Measurements from ENCODE around the gene CNDP2. TPM values are rescaled to one million over a fixed set of nuclear protein-coding genes. Genes with fewer than 3 reads are reported as not detected.

CNDP2 gene
- total RNA-seq, 1 experiment from 2014 or later, result 75.3 TPM

DNA sequence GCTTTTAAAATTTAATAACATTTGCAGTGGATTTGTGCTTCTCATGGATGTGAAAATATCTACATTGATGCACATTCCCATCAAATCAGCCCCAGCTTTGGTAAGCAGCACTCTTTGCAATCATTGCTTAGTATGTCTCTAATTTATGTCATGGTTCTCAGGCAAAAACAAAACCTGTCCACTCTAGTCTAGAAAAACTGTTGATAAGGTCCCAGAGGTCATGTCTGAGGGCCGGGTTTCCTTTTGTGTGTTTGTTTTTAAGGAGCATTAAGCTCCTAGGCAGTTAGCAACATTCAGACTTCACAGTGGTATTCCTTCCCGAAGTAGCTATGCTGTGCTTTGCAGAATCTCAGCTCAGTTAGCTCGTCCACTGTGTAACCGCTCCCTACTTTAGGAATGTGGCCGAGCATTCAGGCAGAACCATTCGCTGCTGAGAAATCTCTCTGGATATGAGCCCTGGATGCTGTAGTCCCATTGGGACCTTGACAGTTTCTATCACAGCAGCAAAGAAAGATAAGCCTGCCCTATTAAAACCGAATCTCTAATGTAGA is 43.1 kb upstream of the CNDP2 start:
- POLR2A ChIA-PET (ENCODE audit: low non-redundant PET), result no interaction called here
- BruUV-seq (replicated peaks), result no TSS peak
- H3K27me3 ChIP-seq (replicated peaks; ENCODE audit: insufficient read depth, low read depth, low read length, poor library complexity), result peaks cover 57% of the 10 kb centered on the region
- H3K4me3 ChIP-seq (ENCODE audit: low read depth, low read length, poor library complexity, severe bottlenecking), result no peak overlapping the region
- H3K4me1 ChIP-seq (ENCODE audit: insufficient read depth, low read length, poor library complexity, severe bottlenecking), result no peaks in the 10 kb centered on the region
- H3K9me3 ChIP-seq (ENCODE audit: low read depth, low read length, poor library complexity, severe bottlenecking), result no peaks in the 10 kb centered on the region
- intact Hi-C loops (cut with micrococcal nuclease; ENCODE audit: unreplicated experiment), result no loop called here
- DNase-seq (ENCODE audit: low spot score), result no peak
- H3K27ac ChIP-seq (ENCODE audit: low read depth, low read length, poor library complexity, severe bottlenecking), result no peak overlapping the region
- CTCF ChIA-PET, result no interaction called here
- no peaks in the 10 kb centered on the region for H3K36me3 ChIP-seq (ENCODE audit: insufficient read depth, low read length, poor library complexity, severe bottlenecking)
- TF ChIP-seq CTCF (conservative IDR thresholded peaks at IDR 0.05; ENCODE audit: low read depth, low read length) (no peak), EZH2 (IDR thresholded peaks at IDR 0.05; ENCODE audit: borderline replicate concordance, low read depth, low read length, poor library complexity, severe bottlenecking) (no peak)

DNA sequence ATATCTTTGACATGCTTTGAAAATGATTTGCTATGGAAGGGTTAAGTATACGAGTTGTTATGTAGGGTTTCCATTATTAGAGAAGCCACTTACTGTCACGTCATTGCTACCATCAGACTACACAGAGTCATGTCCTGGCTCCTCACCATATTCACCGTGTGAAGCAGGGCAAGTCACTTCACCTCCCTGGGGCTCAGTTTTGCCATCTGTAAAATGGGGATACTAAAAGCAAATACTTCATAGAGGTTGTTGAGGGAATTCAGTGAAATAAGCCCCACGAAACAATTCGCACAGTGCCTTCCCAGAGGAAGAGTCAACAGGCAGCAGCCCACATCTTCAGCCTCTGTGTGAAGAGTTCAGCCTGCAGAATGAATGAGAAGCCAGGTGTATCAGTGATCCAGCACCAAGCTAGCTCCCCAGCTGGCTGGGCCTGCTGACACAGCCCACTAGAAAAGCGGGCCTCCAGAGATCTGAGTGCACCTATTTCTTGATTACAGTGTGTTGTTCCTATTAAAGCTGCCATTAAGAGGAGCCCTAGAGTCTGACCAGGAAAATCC is 42.4 kb upstream of the CNDP2 start:
- intact Hi-C loops (cut with micrococcal nuclease; ENCODE audit: unreplicated experiment), result no loop called here
- no peaks in the 10 kb centered on the region for H3K36me3 ChIP-seq (ENCODE audit: insufficient read depth, low read length, poor library complexity, severe bottlenecking)
- no peak overlapping the region for H3K27ac ChIP-seq (ENCODE audit: low read depth, low read length, poor library complexity, severe bottlenecking)
- TF ChIP-seq CTCF (conservative IDR thresholded peaks at IDR 0.05; ENCODE audit: low read depth, low read length) (no peak), EZH2 (IDR thresholded peaks at IDR 0.05; ENCODE audit: borderline replicate concordance, low read depth, low read length, poor library complexity, severe bottlenecking) (no peak)
- H3K4me1 ChIP-seq (ENCODE audit: insufficient read depth, low read length, poor library complexity, severe bottlenecking), result no peaks in the 10 kb centered on the region
- H3K27me3 ChIP-seq (replicated peaks; ENCODE audit: insufficient read depth, low read depth, low read length, poor library complexity), result peaks cover 64% of the 10 kb centered on the region
- ChIA-PET POLR2A (ENCODE audit: low non-redundant PET) (no interaction called here), CTCF (no interaction called here)
- H3K4me3 ChIP-seq (ENCODE audit: low read depth, low read length, poor library complexity, severe bottlenecking), result no peak overlapping the region
- DNase-seq (ENCODE audit: low spot score), result no peak
- BruUV-seq (replicated peaks), result no TSS peak
- no peaks in the 10 kb centered on the region for H3K9me3 ChIP-seq (ENCODE audit: low read depth, low read length, poor library complexity, severe bottlenecking)

GRCh38 chr18:74454279-74454751 is 41.8 kb upstream of the CNDP2 start:
- Histone ChIP-seq H3K27me3 (replicated peaks; ENCODE audit: insufficient read depth, low read depth, low read length, poor library complexity) (peaks cover 70% of the 10 kb centered on the region), H3K36me3 (ENCODE audit: insufficient read depth, low read length, poor library complexity, severe bottlenecking) (no peaks in the 10 kb centered on the region), H3K4me3 (ENCODE audit: low read depth, low read length, poor library complexity, severe bottlenecking) (no peak overlapping the region), H3K4me1 (ENCODE audit: insufficient read depth, low read length, poor library complexity, severe bottlenecking) (no peaks in the 10 kb centered on the region), H3K27ac (ENCODE audit: low read depth, low read length, poor library complexity, severe bottlenecking) (no peak overlapping the region), H3K9me3 (ENCODE audit: low read depth, low read length, poor library complexity, severe bottlenecking) (no peaks in the 10 kb centered on the region)
- CTCF ChIA-PET, result no interaction called here
- intact Hi-C loops (cut with micrococcal nuclease; ENCODE audit: unreplicated experiment), result no loop called here
- no TSS peak for BruUV-seq (replicated peaks)
- POLR2A ChIA-PET (ENCODE audit: low non-redundant PET), result no interaction called here
- DNase-seq (ENCODE audit: low spot score), result no peak
- TF ChIP-seq CTCF (conservative IDR thresholded peaks at IDR 0.05; ENCODE audit: low read depth, low read length) (no peak), EZH2 (IDR thresholded peaks at IDR 0.05; ENCODE audit: borderline replicate concordance, low read depth, low read length, poor library complexity, severe bottlenecking) (no peak)

All from A673 (cell line).